Right lobe of liver (tissue), 6 donors: ENCODE data around the gene PPA1. TPM values are rescaled to one million over a fixed set of nuclear protein-coding genes. Genes with fewer than 3 reads are reported as not detected.
A peak's percentile ranks its signal among the peaks of the same experiment; 100 is the strongest.

ENCODE experiments used
- ATAC-seq, 4 donors: fragments of 200-7000 bp; cut with Tn5 transposase; one replicate each; pipeline ENCODE4 v1.9.1; 2020; ENCODE audit warnings: mild to moderate bottlenecking in 4 of 4, moderate library complexity in 4 of 4
- DNase-seq, 3 donors: peaks; one replicate each; pipeline ENCODE4 v3.0.0-alpha.2; 2020
- H3K27ac ChIP-seq, 3 donors: fragments of 200-600 bp; one replicate each; pipeline ENCODE4 v1.8.0; 2022
- H3K27me3 ChIP-seq, 2 donors: fragments of 200-600 bp; one replicate each; pipeline ENCODE4 v1.8.0; 2022
- H3K36me3 ChIP-seq, 4 donors: fragments of 200-600 bp; sonication (generic) in 1 of 4; one replicate each; pipeline versions ENCODE4 v1.5.1 to v1.8.0; 2017 to 2022; ENCODE audit warnings: control low read depth in 1 of 4
- H3K4me1 ChIP-seq, 4 donors: fragments of 200-600 bp; sonication (generic) in 1 of 4; one replicate each; pipeline versions ENCODE4 v1.5.1 to v1.8.0; 2017 to 2022; ENCODE audit warnings: control low read depth in 1 of 4
- H3K4me3 ChIP-seq, 3 donors: fragments of 200-600 bp; one replicate each; pipeline ENCODE4 v1.8.0; 2022
- H3K9me3 ChIP-seq, 4 donors: fragments of 200-600 bp; sonication (generic) in 1 of 4; one replicate each; pipeline versions ENCODE4 v1.5.1 to v1.8.0; 2017 to 2022; ENCODE audit warnings: control low read depth in 1 of 4
- POLR2A ChIP-seq: fragments of 450-650 bp; IDR thresholded peaks from one replicate; pipeline ENCODE4 v1.6.1; 2017; ENCODE audit warnings: antibody characterized with exemption, mild to moderate bottlenecking
- WGBS: methylation state at CpG from one replicate; pipeline ENCODE4 v1.1.6; 2018; ENCODE audit warnings: low coverage, low lambda C conversion rate; ENCODE audit not compliant: insufficient coverage; ENCODE audit errors: missing lambda C conversion rate; 5-methylcytosine and 5-hydroxymethylcytosine counted together
- intact Hi-C, 2 donors: fragments of 100-400 bp; cut with DNase I; formaldehyde crosslinking; loops; one replicate each; pipeline versions ENCODE4 v1.11.2 to v1.14.1; 2022
- total RNA-seq, 6 experiments: library from RNA; depleted of rRNA in 2 of 6; stranded (reverse); fragments of >200 nt in 2 of 6; fragmentation: NEBNext Ultra II Directional in 3 of 6; extraction: Animal tissue kit (Norgen Biotek cat#: 25700) in 3 of 6; gene quantifications; one replicate each; pipeline versions ENCODE4 v1.1.0 to v1.2.4, GENCODE V29; 2016 to 2023
- TF ChIP-seq, protein P1 (sequence below), 4 donors: fragments of 200-600 bp in 3 of 4; fragments of 450-650 bp in 1 of 4; IDR thresholded peaks; one replicate each; pipeline versions ENCODE4 v1.5.1 to v1.8.0; 2016 to 2022; ENCODE audit warnings: antibody characterized with exemption in 4 of 4, mild to moderate bottlenecking in 2 of 4
- donor health status: DM: no; HTN: yes; CAD: no.
- donor health status: DM: no; HTN: no; CAD: no.
- donor health status: DM: no; HTN: no; CAD: no.
- donor health status: DM: no; HTN: yes; CAD: no.
- donor health status: DM: no; HTN: yes; CAD: no.

PPA1 gene
- total RNA-seq, 6 experiments from 2014 or later: 64.8 to 133 (median 95.7) TPM

DNA sequence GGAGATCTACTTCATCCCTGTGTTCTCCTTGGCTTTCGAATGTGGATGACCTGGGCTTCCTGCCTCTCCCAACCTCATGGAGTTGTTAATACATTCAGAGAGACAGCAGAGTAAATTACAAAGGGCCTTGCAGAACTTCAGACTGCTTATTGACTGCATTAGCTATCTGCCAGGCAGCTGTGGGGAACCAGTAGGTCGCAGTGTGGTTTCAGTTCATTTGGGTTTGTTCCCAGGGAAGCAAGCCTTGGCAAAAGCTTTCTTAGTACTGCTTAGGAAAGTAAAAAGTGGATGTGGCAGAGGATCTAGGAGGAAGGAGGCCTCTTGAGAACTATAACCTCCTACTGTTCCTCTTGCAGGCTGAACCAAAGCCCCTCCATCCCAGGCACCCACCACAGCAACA is 41.4 kb upstream of the PPA1 start:
- H3K4me1 ChIP-seq: no peaks in the 10 kb centered on the region
- no peaks in the 10 kb centered on the region for H3K27me3 ChIP-seq
- ATAC-seq: peak; percentile 30 to 75 (median 50)
- WGBS: 61% methylated on average over 2 of the region's 2 CpGs
- H3K36me3 ChIP-seq: no peaks in the 10 kb centered on the region
- no peaks in the 10 kb centered on the region for H3K9me3 ChIP-seq
- no peak overlapping the region for H3K4me3 ChIP-seq
- intact Hi-C loops: no loop called here
- no peak for DNase-seq
- no peak overlapping the region for H3K27ac ChIP-seq
- no peak for TF ChIP-seq POLR2A
- TF ChIP-seq, protein P1, sequence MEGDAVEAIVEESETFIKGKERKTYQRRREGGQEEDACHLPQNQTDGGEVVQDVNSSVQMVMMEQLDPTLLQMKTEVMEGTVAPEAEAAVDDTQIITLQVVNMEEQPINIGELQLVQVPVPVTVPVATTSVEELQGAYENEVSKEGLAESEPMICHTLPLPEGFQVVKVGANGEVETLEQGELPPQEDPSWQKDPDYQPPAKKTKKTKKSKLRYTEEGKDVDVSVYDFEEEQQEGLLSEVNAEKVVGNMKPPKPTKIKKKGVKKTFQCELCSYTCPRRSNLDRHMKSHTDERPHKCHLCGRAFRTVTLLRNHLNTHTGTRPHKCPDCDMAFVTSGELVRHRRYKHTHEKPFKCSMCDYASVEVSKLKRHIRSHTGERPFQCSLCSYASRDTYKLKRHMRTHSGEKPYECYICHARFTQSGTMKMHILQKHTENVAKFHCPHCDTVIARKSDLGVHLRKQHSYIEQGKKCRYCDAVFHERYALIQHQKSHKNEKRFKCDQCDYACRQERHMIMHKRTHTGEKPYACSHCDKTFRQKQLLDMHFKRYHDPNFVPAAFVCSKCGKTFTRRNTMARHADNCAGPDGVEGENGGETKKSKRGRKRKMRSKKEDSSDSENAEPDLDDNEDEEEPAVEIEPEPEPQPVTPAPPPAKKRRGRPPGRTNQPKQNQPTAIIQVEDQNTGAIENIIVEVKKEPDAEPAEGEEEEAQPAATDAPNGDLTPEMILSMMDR (IDR thresholded peaks at IDR 0.05): no peak

DNA sequence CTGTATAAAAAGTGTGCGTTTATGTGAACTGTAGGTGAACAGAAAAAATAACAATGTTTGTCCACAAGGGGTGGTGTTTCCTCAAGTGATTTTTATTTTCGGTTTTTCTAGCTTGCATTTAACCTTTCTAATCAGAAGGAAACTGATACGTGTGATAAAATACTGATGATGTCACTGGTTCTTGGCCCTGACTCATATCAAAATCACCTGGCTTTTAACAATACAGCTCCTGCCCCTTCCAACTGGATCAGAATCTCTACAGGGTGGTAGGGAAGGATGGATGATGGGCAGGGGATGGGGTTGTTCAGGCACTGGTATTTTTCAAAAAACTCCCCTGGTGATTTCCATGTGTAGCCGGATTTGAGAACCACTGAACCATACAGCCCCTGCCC is 39.7 kb upstream of the PPA1 start:
- intact Hi-C loops: no loop called here
- 15% methylated on average over 4 of the region's 4 CpGs for WGBS
- no peak for TF ChIP-seq POLR2A
- TF ChIP-seq, protein P1 (IDR thresholded peaks at IDR 0.05): peak; percentile 48 to 54 (median 50)
- Histone ChIP-seq H3K4me3 (no peak overlapping the region), H3K36me3 (no peaks in the 10 kb centered on the region), H3K9me3 (no peaks in the 10 kb centered on the region), H3K27me3 (no peaks in the 10 kb centered on the region), H3K4me1 (no peaks in the 10 kb centered on the region), H3K27ac (no peak overlapping the region)
- no peak for DNase-seq
- ATAC-seq: peak in 3 of 4 donors; percentile 35 to 75 (median 45)

DNA sequence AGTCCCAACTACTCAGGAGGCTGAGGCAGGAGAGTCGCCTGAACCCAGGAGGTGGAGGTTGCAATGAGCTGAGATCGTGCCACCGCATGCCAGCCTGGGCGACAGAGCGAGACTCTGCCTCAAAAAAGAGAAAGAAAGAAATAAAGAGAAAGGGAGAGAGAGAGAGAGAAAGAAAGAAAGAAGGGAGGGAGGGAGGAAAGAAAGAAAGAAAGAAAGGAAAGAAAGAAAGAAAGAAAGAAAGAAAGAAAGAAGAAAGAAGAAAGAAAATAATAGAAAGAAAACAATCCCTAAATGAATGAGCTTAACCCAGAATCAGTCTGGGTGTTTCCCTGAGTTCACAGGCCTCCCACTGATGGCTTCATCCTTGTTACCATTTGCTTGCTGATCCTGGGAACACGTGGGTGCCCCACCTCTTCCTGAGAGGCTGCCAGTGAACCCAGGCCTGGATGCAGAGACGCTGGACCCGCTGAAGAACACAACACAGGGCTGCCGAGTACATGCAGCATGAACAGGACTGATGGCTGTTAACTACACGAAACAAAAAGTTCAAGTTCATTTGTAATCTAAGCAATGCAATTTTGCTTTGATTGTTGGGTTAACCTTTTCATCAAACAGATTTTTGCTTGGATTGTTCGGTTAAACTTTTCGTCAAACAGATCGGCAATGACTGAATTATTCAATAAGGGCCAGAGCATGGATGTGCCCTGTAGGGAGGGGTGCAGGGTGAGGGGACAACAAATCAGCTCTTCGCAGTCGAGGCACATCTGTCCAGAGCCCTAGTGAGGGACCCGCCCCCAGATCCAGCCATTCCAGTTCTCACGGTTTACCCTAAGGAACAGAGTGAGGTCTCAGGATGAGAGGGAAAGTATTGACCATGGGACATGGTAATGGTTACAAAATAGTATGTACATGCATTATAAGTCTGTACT is 39.0 kb upstream of the PPA1 start:
- WGBS: 79% methylated on average over 14 of the region's 17 CpGs
- TF ChIP-seq POLR2A: no peak
- TF ChIP-seq, protein P1 (IDR thresholded peaks at IDR 0.05): no peak
- intact Hi-C loops: no loop called here

DNA sequence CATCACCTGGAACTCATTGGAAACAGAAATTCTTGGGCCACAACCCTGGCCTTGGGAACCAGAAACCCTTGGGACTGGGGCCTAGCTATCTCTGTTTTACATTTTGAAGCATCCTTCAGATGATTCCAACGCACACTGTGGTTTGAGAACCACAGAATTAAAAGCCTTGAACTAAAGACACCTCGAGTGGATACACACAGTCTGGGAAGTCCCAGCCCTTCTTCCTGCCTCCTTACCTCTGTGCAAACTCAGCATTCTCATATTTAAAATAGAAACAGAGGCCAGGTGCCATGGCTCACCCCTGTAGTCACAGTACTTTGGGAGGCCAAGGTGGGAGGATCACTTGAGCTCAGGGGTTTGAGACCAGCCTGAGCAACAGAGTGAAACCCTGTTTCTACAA is 37.7 kb upstream of the PPA1 start:
- no peak for ATAC-seq
- Histone ChIP-seq H3K27me3 (no peaks in the 10 kb centered on the region), H3K9me3 (no peaks in the 10 kb centered on the region), H3K27ac (no peak overlapping the region), H3K36me3 (no peaks in the 10 kb centered on the region), H3K4me3 (no peak overlapping the region), H3K4me1 (no peaks in the 10 kb centered on the region)
- WGBS: 73% methylated on average over 2 of the region's 2 CpGs
- no peak for TF ChIP-seq POLR2A
- TF ChIP-seq, protein P1 (IDR thresholded peaks at IDR 0.05): no peak
- intact Hi-C loops: no loop called here
- no peak for DNase-seq

More for the DNA sequence above, 39.0 kb upstream of the PPA1 start:
- H3K4me1 ChIP-seq: no peaks in the 10 kb centered on the region
- no peaks in the 10 kb centered on the region for H3K36me3 ChIP-seq
- no peak for ATAC-seq
- DNase-seq: no peak
- no peak overlapping the region for H3K4me3 ChIP-seq
- no peaks in the 10 kb centered on the region for H3K9me3 ChIP-seq
- no peaks in the 10 kb centered on the region for H3K27me3 ChIP-seq
- H3K27ac ChIP-seq: no peak overlapping the region
